Large intestine (tissue), 3 donors: Measurements from ENCODE around the gene SRRM2. TPM values are rescaled to one million over a fixed set of nuclear protein-coding genes. Genes with fewer than 3 reads are reported as not detected.

ENCODE experiments used
- DNase-seq, 2 donors: peaks; one replicate each; pipeline versions ENCODE4 v3.0.0 to v3.0.0-alpha.2; 2013
- H3K27ac ChIP-seq: one replicate; pipeline ENCODE4 v1.5.1; 2013; ENCODE audit warnings: low read length
- H3K27me3 ChIP-seq: 2 replicates; pipeline ENCODE4 v1.6.1; 2013; ENCODE audit warnings: low read length; ENCODE audit not compliant: control insufficient read depth, insufficient read depth
- H3K36me3 ChIP-seq: 2 replicates; pipeline ENCODE4 v1.6.1; 2013; ENCODE audit warnings: low read length; ENCODE audit not compliant: control insufficient read depth, insufficient read depth
- H3K4me1 ChIP-seq: one replicate; pipeline ENCODE4 v1.6.1; 2013; ENCODE audit warnings: low read length; ENCODE audit not compliant: control insufficient read depth, insufficient read depth
- H3K4me3 ChIP-seq: one replicate; pipeline ENCODE4 v1.5.1; 2013; ENCODE audit warnings: low read length
- H3K9me3 ChIP-seq: one replicate; pipeline ENCODE4 v1.6.1; 2013; ENCODE audit warnings: mild to moderate bottlenecking, low read depth, low read length, moderate library complexity; ENCODE audit not compliant: control insufficient read depth
- WGBS: methylation state at CpG from one replicate; pipeline ENCODE4 v1.1.5; 2013; ENCODE audit warnings: low lambda C conversion rate; ENCODE audit not compliant: insufficient coverage; 5-methylcytosine and 5-hydroxymethylcytosine counted together
- polyA plus RNA-seq: library from polyadenylated mRNA; unstranded; fragments of 120-200 nt; gene quantifications from one replicate; pipeline ENCODE4 v1.2.1, GENCODE V29; 2013

Gene SRRM2
- polyA plus RNA-seq, 1 donor, result 688 TPM

DNA sequence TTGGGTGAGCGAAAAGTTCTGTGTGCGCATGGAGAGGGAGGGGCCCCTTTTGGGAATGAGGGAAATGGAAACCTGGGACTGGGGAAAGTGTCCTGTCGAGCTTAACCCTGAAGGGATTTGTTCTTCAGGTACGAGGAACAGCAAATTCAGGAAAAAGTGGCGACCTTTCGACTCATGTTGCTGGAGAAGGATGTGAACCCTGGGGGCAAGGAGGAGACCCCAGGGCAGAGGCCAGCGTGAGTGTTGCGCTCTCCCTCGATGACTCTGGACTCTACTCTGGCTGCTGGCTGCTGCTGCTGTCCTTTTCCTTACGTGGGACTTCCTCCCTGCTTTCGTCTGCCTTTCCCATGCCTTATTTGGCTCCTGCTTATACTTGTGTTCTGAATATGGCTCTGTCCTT is 4.9 kb downstream of the SRRM2 start:
- Histone ChIP-seq H3K9me3 (peaks cover 10% of the 10 kb centered on the region), H3K27ac (no peak overlapping the region), H3K4me1 (peaks cover 10% of the 10 kb centered on the region), H3K36me3 (peaks cover 60% of the 10 kb centered on the region), H3K27me3 (no peaks in the 10 kb centered on the region), H3K4me3 (no peak overlapping the region)
- no peak for DNase-seq
- WGBS, result 100% methylated on average over 1 of the region's 11 CpGs

DNA sequence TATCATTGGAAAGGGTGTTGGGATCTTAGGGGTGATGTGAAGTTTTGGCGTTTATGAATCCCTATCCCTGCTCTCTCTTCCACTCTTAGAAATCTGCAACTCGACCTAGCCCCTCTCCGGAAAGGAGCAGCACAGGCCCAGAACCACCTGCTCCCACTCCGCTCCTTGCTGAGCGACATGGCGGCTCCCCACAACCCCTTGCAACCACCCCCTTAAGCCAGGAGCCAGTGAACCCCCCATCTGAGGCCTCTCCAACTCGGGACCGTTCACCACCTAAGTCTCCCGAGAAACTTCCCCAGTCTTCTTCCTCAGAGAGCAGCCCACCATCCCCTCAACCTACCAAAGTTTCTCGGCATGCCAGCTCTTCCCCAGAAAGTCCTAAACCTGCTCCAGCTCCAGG is 9.0 kb downstream of the SRRM2 start:
- H3K27ac ChIP-seq, result no peak overlapping the region
- no peak overlapping the region for H3K4me3 ChIP-seq
- DNase-seq, result no peak
- H3K9me3 ChIP-seq, result peaks cover 26% of the 10 kb centered on the region
- H3K4me1 ChIP-seq, result no peaks in the 10 kb centered on the region
- H3K27me3 ChIP-seq, result no peaks in the 10 kb centered on the region
- no CpG with 5 or more reads among the region's 10 CpGs for WGBS
- peaks cover 100% of the 10 kb centered on the region for H3K36me3 ChIP-seq

- Histone ChIP-seq H3K4me1 (no peaks in the 10 kb centered on the region), H3K27ac (no peak overlapping the region), H3K4me3 (no peak overlapping the region), H3K36me3 (peaks cover 100% of the 10 kb centered on the region), H3K27me3 (no peaks in the 10 kb centered on the region), H3K9me3 (peaks cover 26% of the 10 kb centered on the region)
- no CpG with 5 or more reads among the region's 42 CpGs for WGBS
- DNase-seq, result no peak
Measured at GRCh38 chr16:2761886-2762583, 9.6 kb downstream of the SRRM2 start.

GRCh38 chr16:2762711-2763110 is 10.3 kb downstream of the SRRM2 start:
- Histone ChIP-seq H3K36me3 (peaks cover 100% of the 10 kb centered on the region), H3K4me1 (no peaks in the 10 kb centered on the region), H3K27ac (no peak overlapping the region), H3K27me3 (no peaks in the 10 kb centered on the region), H3K9me3 (peaks cover 26% of the 10 kb centered on the region), H3K4me3 (no peak overlapping the region)
- 100% methylated on average over 1 of the region's 13 CpGs for WGBS
- no peak for DNase-seq

- Histone ChIP-seq H3K4me3 (no peak overlapping the region), H3K27ac (no peak overlapping the region), H3K27me3 (no peaks in the 10 kb centered on the region), H3K4me1 (no peaks in the 10 kb centered on the region), H3K36me3 (peaks cover 100% of the 10 kb centered on the region), H3K9me3 (peaks cover 26% of the 10 kb centered on the region)
- no peak for DNase-seq
- WGBS, result no CpG with 5 or more reads among the region's 6 CpGs
Measured at GRCh38 chr16:2763173-2763572, 10.7 kb downstream of the SRRM2 start.

DNA sequence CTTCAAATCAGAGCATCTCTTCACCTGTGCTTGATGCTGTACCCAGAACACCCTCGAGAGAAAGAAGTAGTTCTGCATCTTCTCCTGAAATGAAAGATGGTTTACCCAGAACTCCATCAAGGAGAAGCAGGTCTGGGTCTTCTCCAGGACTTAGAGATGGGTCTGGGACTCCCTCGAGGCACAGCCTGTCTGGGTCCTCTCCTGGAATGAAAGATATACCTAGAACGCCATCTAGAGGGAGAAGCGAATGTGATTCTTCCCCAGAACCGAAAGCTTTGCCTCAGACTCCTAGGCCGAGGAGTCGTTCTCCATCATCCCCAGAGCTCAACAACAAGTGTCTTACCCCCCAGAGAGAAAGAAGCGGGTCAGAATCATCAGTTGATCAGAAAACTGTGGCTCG is 12.3 kb downstream of the SRRM2 start:
- WGBS, result no CpG with 5 or more reads among the region's 9 CpGs
- Histone ChIP-seq H3K27me3 (no peaks in the 10 kb centered on the region), H3K27ac (no peak overlapping the region), H3K9me3 (peaks cover 26% of the 10 kb centered on the region), H3K4me3 (no peak overlapping the region), H3K36me3 (peaks cover 100% of the 10 kb centered on the region), H3K4me1 (no peaks in the 10 kb centered on the region)
- no peak for DNase-seq

GRCh38 chr16:2765462-2766404 is 13.3 kb downstream of the SRRM2 start:
- DNase-seq, result no peak
- WGBS, result 100% methylated on average over 8 of the region's 73 CpGs
- H3K9me3 ChIP-seq, result peaks cover 26% of the 10 kb centered on the region
- peaks cover 100% of the 10 kb centered on the region for H3K36me3 ChIP-seq
- no peaks in the 10 kb centered on the region for H3K4me1 ChIP-seq
- H3K27me3 ChIP-seq, result no peaks in the 10 kb centered on the region
- no peak overlapping the region for H3K27ac ChIP-seq
- H3K4me3 ChIP-seq, result no peak overlapping the region

- Histone ChIP-seq H3K27me3 (no peaks in the 10 kb centered on the region), H3K36me3 (peaks cover 100% of the 10 kb centered on the region), H3K4me3 (no peak overlapping the region), H3K9me3 (peaks cover 24% of the 10 kb centered on the region), H3K4me1 (no peaks in the 10 kb centered on the region), H3K27ac (no peak overlapping the region)
- no peak for DNase-seq
- whole genome bisulfite sequencing, result 95% methylated on average over 7 of the region's 44 CpGs
Measured at GRCh38 chr16:2766430-2767139, 14.1 kb downstream of the SRRM2 start.

DNA sequence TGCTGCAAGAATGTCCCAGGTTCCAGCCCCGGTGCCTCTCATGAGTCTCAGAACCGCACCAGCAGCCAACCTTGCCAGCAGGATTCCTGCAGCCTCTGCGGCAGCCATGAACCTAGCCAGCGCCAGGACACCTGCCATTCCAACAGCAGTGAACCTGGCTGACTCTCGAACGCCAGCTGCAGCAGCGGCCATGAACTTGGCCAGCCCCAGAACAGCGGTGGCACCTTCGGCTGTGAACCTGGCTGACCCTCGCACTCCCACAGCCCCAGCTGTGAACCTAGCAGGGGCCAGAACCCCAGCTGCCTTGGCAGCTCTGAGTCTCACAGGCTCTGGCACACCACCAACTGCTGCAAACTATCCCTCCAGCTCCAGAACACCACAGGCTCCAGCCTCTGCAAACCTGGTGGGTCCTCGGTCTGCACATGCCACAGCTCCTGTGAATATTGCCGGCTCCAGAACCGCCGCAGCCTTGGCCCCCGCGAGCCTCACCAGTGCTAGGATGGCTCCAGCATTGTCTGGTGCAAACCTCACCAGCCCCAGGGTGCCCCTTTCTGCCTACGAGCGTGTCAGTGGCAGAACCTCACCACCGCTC is 14.8 kb downstream of the SRRM2 start:
- Histone ChIP-seq H3K4me3 (no peak overlapping the region), H3K27ac (no peak overlapping the region), H3K4me1 (no peaks in the 10 kb centered on the region), H3K36me3 (peaks cover 100% of the 10 kb centered on the region), H3K27me3 (no peaks in the 10 kb centered on the region), H3K9me3 (peaks cover 17% of the 10 kb centered on the region)
- no CpG with 5 or more reads among the region's 19 CpGs for WGBS
- no peak for DNase-seq

GRCh38 chr16:2767891-2768290 is 15.5 kb downstream of the SRRM2 start:
- Histone ChIP-seq H3K4me1 (no peaks in the 10 kb centered on the region), H3K27me3 (no peaks in the 10 kb centered on the region), H3K36me3 (peaks cover 97% of the 10 kb centered on the region), H3K27ac (no peak overlapping the region), H3K4me3 (no peak overlapping the region), H3K9me3 (peaks cover 15% of the 10 kb centered on the region)
- WGBS, result no CpG with 5 or more reads among the region's 14 CpGs
- DNase-seq, result no peak
